Middle frontal gyrus (tissue), 1 donor: Measurements from ENCODE around the gene CLEC17A.
"Not testable (repeated sequence)": the region's sequence is repeated elsewhere in the genome, so short reads cannot be mapped to it uniquely, and the experiment has no call there.

Experiments used
- DNase-seq: peaks from one replicate; pipeline ENCODE4 v3.0.0-alpha.2; 2015; ENCODE audit warnings: low spot score; ENCODE audit errors: extremely low spot score

The CLEC17A gene

DNA sequence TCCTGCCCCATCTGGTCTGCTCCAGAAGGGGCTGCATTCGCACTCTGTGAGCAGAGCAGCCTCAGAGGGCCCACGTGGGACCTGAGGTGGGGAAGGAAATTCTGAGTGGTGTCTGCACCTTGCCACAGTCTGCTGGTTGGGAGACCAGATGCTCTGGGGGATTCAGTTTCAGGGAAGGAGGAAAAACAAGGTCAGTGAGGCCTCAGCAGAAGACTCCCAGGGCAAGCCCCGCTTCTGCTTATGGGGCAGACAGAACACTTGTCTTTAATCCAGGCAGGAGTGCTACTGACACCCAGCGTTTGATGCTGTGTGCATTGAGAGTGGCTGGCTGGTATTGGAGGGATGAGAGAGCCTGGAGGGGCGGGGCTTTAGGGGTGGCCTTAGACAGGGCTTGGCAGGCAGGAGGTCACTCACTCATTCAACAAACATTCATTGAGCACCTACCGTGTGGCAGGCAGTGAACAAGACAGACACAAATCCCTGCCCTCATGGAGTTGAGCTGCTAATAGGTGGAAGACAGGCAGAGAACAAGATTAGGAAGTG, 4.9 kb upstream of the CLEC17A start:
- no peak for DNase-seq

DNA sequence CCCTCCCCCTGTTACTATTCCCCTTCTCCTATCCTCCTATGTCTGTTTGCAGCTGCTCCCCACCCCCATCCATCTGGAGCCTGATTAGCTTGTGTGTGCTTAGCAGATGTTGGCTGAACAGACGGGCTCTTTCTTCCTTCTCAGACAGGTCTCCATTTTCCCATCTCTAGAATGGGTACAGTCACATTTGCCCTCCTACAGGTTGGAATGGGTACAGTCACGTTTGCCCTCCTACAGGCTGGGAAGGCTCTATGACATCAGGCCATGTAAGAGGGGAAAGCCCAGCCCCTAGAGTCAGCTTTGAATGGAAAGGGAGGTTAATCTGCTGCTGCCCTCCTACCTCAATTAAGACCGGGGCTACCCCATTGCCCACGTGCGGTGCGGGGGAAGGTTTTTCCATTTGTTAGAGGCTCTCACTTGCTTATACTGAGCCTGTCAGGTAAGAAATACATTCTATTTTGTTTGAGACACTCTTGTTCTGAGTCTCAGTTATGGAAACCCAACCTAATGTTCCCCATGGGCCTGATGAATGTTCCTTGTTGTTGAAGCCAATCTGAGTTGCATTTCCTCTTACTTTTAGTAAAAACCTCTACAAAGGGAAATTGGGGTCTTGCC, 2.2 kb upstream of the CLEC17A start:
- DNase-seq = no peak

DNA sequence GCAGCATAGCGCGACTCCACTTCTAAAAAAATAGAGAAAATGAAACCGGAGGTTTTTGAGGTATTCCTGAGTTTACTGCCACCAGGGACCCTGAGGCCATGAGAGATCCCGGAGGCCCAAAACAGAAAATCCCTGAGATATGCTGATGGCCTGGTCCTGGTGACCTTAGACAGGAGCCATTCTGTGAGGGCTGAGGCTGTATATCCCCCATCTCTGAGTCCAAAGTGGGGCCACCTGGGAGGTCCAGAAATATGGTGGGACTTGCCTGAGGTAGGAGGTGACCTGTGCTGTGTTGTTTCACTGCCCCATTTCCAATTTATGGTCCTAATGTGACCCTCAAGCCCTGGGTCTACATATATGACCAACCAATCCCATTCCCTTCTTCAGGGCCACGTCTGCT, 1.5 kb downstream of the CLEC17A start:
- DNase-seq = not testable (repeated sequence)

DNA sequence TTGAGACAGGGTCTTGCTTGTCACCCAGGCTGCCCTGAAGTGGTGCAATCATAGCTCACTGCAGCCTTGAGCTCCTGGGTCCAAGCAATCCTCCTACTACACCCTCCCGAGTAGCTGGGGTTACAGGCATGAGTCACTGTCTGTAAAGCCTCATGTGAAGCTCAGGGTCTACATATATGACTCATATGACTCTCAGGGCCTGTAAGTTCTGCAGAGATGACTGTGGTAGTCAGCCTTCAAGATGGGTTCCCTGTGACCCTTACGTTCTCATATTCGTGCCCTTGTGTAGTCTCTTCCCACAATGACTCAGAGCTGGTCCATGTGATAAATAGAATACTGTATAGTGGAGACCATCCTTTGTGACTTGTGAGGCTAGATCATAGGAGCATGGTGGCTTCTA, 2.3 kb downstream of the CLEC17A start:
- not testable (repeated sequence) for DNase-seq

DNA sequence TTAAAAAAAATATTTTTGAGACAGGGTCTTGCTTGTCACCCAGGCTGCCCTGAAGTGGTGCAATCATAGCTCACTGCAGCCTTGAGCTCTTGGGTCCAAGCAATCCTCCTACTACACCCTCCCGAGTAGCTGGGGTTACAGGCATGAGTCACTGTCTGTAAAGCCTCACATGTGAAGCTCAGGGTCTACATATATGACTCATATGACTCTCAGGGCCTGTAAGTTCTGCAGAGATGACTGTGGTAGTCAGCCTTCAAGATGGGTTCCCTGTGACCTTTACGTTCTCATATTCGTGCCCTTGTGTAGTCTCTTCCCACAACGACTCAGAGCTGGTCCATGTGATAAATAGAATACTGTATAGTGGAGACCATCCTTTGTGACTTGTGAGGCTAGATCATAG, 6.5 kb downstream of the CLEC17A start:
- DNase-seq = not testable (repeated sequence)

DNA sequence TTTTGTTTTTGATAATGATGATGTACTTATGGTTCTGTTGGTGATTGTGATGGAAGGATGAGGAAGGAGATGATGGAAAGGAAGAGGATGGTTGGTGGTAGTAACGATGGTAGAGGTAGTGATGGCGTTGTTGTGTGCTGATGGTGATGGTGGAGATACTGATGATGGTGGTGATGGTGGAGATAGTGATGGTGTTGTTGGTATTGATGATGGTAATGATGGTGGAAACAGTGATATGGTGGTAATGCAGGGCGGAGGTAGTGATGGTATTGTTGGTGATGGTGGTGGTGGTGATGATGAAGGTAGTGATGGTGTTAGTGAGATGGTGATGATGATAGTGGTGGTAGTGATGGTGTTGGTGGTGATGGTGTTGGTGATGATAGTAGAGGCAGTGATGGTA, 12.7 kb downstream of the CLEC17A start:
- no peak for DNase-seq

DNA sequence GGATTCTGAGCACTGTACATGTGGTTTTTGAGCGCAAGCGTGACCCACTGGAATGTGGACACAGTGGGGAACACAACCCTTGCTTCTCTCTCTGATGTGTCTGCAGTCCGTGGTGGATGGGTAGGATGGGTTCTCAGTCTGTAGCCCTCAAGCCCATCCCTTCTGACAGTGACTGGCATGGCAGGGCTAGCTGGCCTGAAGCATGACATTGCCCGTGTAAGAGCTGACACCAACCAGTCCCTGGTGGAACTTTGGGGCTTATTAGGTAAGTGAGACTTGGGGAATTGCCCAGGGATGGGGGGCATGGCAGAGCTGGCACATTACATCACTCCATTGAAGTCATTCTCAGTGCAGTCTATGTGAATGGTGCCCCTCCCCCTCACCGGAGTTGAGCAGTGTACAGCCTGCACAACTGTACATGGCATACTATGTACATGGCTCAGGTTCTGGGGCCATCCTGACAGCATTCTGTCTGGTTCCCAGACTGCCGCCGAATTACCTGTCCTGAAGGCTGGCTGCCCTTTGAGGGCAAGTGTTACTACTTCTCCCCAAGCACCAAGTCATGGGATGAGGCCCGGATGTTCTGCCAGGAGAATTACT, 16.8 kb downstream of the CLEC17A start:
- DNase-seq = no peak

DNA sequence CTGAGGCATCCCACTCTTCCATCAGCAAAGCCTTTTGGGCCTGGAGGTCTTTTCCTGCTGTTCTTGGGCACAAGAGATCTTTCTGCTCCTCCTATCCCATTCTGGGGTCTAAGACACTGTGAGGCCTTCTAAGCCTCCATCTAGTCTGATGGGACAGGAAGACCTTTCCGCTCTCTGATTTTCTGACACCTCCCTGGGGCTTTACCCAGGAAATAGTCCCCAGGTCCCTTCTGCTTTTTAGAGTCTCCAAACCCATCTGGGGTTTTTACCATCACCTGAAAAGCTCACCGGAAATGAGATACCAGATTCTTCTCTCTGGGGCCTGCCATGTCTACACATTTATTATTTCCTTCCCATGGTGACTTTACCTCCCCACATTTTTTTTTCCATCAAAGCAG, 21.1 kb downstream of the CLEC17A start:
- DNase-seq = no peak

DNA sequence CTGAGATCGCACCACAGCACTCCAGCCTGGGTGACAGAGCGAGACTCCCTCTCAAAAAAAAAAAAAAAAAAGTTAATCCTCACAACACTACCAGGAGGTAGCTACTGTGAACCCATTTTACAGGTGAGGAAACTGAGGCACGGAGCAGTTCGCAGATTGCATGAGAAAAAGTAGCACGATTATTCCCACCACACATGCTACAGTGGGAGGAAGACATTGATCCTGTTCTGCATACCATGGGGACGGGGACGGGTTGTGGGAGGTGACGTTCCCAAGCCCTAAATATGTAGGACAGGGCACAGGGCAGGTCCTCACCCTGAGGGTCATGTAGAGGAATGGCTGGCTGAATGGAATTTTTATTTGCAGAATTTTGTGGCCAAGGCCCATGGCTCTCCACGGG, 23.7 kb downstream of the CLEC17A start:
- DNase-seq = no peak

DNA sequence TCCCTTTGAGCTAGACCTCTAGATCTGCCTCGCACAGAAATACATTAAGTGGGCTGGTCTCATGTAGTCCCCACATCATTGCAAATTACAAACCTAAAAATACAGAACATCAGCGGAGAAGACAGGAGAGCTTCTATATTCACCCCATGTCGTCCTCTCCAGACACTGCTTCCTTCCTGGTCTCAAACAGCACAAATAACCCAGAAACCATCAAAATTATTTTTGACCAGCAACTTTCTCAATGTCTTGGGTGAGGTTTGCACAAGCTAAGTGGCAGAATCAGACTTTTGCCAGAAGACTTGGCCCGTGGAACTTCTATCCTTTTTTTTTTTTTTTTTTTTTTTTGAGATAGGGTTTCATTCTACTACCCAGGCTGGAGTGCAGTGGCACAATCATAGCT, 28.2 kb downstream of the CLEC17A start:
- DNase-seq = no peak

DNA sequence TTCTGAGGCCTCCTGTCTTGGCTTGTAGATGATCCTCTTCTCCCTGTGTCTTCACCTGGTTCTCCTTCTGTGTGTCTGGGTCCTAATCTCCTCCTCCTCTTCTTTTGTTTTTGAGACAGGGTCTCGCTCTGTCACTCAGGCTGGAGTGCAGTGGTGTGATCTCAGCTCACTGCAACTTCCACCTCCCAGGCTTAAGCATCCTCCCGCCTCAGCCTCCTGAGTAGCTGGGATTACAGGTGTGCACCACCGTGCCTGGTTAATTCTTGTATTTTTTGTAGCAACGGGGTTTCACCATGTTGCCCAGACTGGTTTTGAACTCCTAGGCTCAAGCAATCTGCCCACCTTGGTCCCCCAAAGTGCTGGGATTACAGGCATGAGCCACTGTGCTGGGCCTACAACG, 29.4 kb downstream of the CLEC17A start:
- DNase-seq = not testable (repeated sequence)

DNA sequence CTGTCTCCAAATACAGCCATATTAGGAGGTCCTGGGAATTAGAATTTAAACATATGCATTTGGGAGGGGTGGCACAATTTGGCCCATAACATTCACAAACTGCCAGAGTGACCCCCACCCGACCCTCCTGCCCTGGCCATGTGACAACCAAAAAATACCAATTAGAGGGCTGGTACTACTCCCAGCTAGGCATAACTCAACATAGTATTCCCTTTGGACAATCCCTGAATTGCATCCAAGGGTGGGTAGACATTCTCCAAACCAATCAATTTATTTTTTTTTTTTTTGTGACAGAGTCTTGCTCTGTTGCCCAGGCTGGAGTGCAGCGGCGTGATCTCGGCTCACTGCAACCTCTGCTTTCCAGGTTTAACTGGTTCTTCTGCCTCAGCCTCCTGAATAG, 29.8 kb downstream of the CLEC17A start:
- no peak for DNase-seq

DNA sequence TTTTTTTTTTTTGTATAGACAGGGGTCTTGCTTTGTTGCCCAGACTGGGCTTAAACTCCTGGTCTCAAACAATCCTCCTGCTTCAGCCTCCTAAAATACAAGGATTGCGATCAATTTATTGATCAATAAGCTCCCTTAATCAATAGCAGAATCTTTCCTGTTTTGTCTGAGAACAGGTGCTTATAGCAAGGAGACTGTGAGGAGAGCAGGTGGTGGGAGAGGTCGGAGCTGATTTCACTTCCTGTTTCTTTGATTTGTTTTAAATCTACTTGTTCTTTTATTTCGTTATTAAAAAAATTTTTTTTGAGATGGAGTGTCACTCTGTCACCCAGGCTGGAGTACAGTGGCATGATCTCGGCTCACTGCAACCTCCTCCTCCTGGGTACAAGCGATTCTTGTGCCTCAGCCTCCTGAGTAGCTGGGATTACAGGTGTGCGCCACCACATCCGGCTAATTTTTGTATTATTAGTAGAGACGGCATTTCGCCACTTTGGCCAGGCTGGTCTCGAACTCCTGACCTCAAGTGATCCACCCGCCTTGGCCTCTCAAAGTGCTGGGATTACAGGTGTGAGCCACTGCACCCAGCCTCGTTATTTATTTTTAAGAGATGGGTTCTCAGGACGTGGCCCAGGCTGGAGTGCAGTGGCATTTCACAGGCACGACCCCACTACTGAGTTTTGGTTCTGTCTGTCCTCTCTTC, 30.7 kb downstream of the CLEC17A start:
- not testable (repeated sequence) for DNase-seq

DNA sequence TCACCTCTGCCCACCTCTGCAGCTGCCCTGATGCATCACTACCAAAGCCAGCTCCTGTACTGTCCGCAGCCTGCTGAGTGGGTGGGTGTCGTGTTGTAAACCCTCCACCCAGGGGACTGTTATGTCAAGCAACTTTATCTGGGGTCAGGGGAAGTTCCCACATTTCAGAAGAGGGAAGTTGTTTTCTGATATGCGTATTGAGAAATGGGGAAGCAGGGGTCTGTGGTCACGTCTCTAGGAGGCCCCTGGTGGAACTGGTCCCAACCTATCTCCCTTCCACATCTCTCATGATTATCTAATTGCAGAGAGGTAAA, 31.2 kb downstream of the CLEC17A start:
- DNase-seq = no peak

DNA sequence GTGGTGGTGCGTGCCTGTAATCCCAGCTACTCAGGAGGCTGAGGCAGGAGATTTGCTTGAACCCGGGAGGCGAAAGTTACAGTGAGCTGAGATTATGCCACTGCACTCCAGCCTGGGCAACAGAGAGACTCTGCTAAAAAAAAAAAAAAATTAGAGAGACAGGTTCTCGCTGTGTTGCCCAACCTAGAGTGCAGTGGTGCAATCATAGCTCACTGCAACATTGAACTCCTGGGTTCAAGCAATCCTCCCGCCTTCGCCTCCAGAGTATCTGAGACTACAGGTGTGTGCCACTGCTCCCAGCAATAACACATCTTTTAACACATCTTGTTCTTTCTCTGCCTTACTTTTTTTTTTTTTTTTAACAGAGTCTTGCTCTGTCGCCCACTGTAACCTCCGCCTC, 32.7 kb downstream of the CLEC17A start:
- DNase-seq = no peak

DNA sequence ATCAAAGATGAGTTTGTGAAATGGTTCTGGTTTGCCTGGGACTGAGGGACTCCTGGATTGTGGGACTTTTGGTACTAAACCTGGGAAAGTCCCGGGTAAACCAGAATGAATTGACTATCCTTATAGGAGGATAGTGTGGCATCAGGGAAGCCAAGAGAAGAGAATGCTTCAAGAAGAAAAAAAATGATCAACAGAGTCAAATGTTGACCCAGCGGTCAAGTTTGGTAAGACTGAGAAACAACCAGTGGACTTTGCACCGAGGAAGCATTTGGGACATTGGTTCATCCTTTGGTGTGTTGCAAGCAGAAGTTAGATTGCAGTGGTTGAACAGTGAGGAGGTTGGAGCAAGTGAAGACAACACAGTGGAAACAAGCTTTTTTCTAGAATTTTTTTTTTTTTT, 33.5 kb downstream of the CLEC17A start:
- no peak for DNase-seq

DNA sequence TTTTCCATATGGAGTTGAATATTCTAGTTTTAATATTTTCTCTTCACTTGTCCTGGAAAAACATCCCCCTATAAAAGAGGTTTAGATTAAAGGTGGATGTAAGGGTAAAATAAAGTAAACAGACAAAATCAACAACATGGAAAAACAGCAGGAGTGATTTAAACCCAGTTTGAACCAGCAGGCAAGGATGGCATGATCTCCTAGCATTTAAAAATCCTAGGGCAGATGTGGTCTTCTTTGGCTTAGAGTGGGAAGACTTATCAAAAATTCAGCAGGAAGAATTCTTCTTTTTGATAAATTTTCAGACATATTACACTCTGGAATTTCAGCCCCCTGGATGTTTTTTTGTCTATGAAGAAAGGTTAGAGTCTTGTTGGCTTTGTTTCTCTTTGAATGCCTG, 36.5 kb downstream of the CLEC17A start:
- no peak for DNase-seq

DNA sequence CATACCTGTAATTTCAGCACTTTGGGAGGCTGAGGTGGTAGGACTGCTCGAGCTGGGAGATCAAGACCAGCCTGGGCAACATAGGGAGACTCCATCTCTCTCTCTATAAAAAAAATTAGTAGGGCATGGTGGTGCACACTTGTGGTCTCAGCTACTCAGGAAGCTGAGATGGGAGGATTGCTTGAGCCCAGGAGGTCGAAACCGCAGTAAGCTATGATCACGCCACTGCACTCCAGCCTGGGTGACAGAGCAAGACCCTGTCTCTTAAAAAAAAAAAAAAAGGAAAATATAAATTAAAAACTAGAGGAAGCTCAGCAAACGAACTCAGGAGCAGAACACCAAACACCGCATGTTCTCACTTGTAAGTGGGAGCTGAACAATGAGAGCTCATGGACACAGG, 41.6 kb downstream of the CLEC17A start:
- not testable (repeated sequence) for DNase-seq

DNA sequence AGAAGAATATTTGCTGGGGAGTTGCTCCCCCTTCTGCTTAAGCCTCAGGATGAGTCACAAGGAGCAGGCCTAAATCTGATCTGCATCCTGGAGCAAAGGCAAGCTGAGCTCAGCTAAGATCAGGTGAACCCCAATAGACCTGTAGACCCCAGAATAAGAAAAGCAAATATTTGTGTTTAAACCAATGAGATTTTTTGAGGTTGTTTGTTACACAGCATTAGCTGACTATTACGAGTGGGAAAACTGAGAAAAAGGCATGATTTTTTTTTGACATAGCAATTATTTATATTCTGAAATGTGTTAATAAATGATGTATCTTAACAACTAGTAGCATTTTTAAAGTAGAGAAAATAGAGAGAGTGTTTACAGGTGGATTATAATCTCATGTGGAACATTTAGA, 46.7 kb downstream of the CLEC17A start:
- DNase-seq = no peak

DNA sequence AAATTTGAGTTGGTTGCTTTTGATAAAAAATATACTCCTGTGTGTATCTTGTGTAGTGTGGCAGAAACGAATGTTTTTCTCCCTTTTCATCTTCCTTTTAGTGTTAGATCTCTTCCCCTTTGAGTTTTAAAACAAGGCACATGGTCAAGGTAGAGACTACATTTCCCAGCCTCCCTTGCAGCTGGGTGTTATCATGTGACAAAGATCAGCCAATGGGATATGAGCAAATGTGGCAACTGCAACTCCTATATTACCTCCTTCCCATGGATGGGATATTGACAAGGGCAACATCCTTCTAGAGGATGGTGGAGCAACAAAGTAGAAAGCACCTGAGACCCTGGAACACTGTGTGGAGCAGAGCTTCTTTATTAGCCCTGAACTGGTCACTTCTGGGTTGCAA, 49.4 kb downstream of the CLEC17A start:
- DNase-seq = no peak

DNA sequence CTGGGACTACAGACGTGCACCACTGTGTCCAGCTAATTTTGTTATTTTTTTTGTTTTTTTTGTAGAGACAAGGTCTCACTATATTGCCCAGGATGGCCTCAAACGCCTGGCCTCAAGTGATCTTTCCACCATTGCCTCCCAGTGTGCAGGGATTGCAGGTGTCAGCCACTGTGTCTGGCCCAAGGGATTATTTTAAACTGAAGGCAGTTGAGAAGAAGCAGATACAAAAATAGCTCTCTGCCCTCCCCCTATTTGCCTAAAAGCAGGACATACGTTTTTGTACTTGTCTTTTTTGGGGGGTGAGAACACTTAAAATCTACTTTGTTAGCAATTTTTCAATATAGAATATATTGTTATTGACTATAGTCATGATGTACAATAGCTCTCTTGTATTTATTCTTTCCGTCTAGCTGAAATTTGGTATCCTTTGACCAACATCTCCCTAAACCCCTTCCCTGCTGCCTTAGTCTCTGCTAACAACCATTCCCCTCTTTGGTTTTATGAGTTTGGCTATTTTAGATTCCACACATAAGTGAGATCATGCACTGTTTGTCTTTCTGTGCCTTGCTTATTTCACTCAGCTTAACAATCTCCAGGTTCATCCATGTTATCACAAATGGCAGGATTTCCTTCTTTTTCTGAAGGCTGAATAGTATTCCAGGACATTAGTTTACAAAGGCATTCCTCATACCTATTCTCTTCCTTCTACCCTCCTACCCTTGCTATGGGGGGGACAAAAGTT, 56.8 kb downstream of the CLEC17A start:
- DNase-seq = no peak

DNA sequence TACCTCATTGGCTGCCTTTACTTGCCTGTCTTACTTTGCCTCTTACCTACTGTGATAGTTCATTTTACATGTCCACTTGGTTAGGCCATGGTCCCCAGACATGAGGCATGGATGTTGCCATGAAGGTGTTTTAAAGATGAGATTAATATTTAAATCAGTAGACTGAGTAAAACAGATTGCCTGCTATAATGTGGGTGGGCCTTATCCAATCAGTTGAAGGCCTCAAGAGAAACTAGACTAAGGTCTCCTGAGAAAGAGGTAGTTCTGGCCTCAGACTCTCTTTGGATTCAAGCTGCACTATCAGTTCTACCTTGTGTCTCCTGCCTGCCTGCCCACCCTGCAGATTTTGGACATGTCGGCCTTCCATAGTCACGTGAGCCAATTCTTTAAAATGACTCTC, 65.6 kb downstream of the CLEC17A start:
- DNase-seq = no peak
